GM20431 (cell line): Measurements from ENCODE around the gene CNTN2.

Experiments
- in situ Hi-C: fragments of 300-500 bp; cut with MseI, MboI; formaldehyde crosslinking; loops from one replicate; pipeline ENCODE4 v1.15.0; 2020; ENCODE audit warnings: low sequenced_read_pairs; ENCODE audit not compliant: unreplicated experiment

The CNTN2 gene

DNA sequence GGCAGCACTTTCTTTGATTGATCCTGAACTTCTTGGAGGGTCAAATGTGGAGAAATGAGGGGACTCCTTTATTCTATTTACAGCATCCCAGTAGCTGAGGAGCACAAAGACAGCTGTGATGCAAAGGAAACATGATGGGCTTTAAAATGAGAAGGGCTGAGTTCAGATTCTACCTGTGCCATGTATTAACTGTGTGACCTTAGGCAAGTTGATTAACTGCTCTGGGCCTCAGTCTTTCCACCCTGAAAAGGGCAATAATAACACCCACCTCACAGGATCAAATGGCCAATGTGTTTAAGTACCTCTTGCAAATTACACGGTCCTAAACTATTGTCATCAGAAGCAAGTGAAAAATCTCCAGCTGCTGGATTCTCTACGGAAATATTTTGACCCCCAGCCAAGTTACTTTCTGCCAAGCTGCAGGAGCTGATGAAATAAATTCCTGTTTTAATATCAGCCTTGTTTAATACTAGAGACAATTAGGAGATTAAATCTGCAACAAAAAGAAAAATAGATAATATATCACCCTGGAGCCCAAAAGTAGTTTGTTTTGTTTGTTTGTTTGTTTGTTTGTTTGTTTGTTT, 25.5 kb downstream of the CNTN2 start:
- in situ Hi-C loops, result no loop called here

DNA sequence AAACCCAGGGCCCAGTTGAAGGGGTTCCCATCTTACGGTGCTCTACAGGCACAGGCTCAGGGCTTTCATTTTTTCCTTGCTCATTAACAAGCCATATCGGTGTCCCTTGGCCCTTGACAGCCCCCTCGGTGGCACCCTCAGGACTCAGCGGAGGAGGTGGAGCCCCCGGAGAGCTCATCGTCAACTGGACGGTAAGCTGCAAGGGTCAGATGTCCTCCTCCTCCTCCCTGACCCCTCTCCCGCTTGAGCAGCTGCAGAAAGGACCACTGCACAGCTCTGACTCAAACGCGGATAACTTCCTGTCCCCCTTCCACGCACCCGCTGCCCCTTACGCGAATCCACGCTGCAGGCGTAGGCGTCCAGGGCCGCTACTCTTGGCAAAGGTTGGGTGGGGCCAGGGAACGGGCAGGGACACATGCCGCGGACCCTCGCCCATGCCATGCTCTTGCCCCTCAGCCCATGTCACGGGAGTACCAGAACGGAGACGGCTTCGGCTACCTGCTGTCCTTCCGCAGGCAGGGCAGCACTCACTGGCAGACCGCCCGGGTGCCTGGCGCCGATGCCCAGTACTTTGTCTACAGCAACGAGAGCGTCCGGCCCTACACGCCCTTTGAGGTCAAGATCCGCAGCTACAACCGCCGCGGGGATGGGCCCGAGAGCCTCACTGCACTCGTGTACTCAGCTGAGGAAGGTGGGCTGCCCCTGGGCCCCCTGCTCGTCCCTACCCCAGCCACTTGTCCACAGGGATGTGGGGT, 26.5 kb downstream of the CNTN2 start:
- in situ Hi-C loops, result no loop called here

DNA sequence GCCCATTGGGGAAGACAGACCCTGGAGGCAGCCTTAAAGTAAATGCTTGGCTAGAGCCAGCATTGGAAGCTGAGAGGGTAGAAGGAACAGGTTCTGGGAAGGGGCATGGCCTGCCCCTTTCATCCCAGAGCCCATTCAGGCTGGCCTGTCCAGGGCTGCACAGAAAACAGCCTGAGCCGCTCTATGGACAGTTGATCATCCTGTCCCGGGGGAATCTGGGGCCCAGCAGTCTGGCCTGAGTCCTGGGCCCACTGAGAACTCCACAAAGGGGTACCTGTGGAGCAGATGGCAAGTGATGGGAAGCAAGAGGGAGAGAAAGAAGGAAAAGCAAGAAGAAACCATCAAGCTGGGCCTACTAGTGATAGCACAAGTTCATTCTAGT, 28.0 kb downstream of the CNTN2 start:
- in situ Hi-C loops, result no loop called here

DNA sequence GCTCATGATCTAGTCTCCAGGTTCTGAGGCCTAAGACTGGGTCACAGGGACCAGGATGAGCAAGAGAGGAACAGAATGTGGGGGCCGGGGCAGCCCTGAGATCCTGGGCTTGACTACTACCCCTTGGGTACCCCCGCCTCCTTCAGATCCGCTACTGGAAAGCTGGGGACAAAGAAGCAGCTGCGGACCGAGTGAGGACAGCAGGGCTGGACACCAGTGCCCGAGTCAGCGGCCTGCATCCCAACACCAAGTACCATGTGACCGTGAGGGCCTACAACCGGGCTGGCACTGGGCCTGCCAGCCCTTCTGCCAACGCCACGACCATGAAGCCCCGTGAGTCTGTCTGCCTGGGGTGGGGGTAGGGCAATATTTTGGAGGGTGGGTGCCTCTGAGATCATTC, 28.8 kb downstream of the CNTN2 start:
- in situ Hi-C loops, result no loop called here

DNA sequence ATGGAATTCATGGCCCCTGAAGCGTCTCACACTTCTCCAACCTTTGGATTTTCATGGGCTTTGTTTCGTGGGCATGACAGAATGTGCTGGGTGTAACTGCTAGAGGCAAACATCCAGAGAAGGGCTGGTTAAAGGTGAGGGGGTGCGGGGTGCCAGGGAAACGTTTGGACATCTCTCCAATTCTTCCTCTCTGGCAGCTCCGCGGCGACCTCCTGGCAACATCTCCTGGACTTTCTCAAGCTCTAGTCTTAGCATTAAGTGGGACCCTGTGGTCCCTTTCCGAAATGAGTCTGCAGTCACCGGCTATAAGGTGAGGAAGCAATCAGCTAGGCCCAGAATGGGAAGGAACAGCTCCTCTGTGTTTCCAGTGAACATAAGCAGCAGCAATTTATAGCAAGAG, 29.3 kb downstream of the CNTN2 start:
- in situ Hi-C loops, result no loop called here

DNA sequence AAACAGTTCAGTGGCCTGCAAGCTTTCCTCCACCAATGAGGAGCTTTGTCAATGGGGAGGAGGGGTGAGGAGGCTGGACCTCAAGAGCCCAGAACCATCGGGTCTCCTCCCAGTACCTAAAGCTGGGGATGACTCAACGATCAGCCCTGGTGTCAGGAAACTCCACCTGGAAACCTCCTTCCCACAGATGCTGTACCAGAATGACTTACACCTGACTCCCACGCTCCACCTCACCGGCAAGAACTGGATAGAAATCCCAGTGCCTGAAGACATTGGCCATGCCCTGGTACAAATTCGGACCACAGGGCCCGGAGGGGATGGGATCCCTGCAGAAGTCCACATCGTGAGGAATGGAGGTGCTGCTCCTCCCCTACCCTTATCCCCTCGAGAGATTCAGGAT, 29.9 kb downstream of the CNTN2 start:
- in situ Hi-C loops, result no loop called here

DNA sequence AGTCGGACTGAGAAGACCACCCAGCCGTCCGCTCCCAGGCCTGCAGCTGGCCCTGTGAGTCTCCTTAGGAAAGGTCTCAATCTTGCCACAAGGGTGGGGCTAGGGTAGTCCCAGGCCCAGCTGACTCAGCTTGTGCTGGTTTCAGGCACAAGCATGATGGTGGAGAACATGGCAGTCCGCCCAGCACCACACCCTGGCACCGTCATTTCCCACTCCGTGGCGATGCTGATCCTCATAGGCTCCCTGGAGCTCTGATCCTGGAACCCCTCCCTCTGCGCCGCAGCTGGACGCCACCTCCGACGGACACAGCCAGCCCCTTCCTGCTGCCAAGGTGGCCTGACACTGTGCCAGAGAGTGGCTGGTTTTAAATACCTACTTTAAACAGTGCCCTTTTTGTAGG, 30.5 kb downstream of the CNTN2 start:
- in situ Hi-C loops, result no loop called here

DNA sequence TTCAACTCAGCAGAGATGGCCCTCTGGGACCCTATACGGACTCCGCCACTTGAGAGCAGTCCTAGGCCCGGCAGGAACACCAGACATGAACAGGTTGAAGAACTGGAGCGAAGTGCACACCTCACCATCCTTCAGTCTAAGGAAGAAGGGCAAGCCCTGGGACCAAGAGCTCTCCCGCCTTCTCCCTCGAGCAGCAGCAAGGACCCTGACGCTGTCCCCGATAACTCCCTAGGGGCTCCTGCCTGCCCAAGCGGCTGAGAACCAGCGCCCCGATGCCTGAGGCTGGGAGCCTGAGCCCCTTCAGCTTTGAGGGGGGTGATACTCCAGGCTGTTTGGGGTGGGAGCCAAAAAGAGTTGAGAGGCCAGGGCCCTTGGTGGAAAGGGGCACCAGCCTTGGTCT, 31.1 kb downstream of the CNTN2 start:
- in situ Hi-C loops, result no loop called here

DNA sequence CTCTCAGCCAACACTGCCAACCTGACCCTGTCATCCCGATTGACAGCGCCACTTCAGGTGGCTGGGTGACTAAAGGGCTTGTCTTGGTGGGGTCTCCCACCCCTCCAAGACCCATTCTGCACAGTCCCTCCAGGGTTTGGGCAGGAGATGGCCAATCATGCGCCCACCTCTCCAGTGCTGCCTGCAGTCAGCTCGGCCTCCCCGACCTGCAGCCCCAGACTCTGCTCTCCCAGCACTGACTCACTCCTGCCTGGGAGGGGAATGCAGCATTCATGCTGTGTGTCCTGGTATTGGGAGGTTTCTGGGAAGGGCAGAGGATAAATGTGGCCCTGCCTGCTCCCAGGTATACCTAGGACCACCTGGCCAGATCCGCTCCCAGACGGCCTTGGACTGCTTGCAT, 31.5 kb downstream of the CNTN2 start:
- in situ Hi-C loops, result no loop called here

DNA sequence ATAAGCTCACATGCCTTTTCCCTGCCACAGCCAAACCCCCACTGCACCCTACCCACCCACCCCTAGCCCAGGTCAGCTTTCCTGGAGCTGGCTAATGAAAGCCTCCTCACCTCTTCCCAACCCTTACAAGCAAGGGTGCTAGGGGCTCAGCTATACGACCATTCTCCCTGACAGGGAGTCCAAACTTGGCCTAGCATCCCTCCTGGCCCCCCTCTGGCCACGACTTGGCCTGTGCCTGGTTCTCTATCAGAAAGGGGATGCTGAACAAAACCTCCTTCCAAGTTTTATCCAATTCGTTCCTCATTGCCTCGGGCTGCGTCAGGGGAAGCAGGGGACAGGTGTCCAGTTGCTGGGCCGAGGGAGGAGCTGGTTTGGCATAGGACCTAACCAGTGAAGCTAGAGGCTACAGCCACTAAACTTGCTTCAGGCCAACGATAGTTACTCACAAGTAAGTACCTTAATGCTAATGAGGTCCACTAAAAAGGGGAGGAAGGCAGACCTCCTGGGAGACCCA, 32.7 kb downstream of the CNTN2 start:
- in situ Hi-C loops, result no loop called here

DNA sequence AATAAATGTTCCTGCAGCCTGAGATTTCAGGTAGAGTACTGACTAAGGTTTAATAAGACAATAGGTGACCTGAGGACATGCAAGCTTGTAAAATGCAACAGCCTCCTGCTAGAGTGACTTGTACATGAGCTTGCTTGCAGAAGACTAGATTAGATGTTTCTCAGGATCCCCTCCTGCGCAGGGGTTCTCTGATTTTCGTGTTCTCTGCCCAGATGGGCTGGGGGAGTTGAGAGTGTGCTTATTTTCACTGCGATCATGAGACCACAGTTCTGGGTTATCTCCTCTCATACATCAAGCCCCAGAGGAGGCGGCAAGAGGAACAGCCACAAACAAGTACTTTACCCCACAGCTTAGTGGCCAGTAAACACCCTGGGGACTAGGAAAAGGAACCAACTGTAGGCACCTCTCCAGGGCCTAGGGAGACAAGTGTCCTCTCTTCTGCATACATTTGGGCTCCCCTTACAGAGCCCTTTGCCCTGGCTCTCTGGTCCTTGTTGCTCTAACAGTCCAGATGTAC, 33.3 kb downstream of the CNTN2 start:
- in situ Hi-C loops, result no loop called here

DNA sequence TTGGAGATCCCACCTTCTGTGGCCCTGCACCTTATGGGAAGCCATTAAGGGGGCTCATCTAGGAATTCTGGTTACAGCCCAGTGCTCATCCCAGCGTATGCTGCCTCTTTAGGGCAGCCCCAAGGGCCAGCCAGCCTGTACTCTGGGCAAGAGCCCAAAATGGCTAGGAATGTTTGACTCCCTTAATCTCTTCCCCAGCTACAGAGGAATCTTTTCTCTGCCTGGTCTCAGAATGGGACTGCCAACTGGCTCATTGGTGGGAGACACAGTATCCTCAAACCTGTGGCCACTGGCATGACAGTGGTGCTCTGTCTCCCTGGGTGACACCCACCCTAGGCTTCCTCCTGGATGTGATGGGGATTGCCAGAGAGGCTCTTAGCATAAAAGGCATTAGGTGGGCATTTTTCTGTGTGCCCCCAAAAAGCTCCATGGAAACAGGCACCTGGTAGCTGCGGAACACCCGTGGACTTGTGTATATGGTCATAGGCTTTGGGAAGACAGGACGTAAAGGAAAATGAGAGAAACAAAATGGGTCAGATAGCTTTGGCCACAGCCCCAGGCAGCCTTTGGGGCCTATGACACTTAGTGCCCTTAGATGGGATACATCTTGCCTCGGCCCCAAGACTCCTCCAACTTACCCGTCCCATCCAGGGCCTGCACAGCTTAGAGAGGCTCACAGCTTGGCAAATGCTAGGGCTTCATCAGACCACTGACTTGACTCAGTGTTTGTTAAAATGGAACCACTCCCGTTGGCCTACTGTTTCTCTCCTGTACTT, 34.3 kb downstream of the CNTN2 start:
- in situ Hi-C loops, result no loop called here

DNA sequence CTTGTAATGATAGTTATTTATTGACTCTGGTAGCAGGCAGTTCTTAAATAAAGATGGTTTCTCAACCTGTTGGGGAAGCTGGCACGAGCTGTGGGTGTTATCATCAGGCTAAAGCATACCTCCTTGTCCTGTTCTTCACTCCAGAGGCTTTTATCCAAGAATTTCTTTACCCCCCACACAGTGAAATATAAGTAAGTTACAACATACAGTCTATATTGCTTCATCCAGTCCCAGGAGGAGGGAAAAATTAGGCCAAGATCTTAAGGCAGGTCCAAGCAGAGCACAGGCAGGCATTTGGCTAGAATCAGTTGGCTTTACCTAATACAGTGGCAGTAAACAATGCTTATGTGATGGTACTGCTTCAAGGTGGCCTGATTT, 34.9 kb downstream of the CNTN2 start:
- in situ Hi-C loops, result no loop called here

DNA sequence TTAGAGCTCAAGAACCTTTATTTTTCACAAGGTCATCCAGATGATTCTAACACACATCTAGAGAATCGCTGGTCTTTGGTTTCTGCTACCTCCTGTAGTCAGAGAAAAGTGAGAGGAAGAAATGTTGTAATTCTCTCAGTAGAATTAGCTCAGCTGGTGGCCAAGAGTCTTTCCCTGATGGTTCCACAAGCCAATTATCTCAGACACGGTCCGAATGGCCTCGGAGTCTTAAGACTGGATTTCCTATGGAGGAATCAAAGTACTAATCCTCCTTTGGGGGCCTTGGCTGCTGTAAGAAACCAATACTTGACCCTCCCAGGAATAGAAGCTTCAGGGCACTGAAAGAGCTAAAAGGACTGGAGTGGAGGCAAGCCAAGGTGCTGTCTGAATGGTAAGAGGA, 39.4 kb downstream of the CNTN2 start:
- in situ Hi-C loops, result no loop called here

DNA sequence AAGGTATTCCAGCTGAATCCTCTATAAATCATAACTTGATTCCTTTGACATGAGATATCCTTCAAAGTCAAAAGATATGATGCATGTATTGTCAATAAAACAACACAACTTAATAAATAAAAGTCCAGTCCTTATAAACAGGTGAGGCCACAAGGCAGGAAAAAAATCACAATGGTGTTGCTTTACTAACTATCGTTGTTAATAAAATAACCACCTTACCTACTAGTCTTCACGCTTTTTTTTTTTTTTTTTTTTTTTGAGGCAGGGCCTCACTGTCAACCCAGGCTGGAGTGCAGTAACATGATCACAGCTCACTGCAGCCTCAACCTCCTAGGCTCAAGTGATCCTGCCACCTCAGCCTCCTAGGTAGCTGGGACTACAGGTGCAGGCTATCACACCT, 41.3 kb downstream of the CNTN2 start, which contains the start of gene TMEM81:
TMEM81 (minus strand) TSS at position 101 of the 400 bp plus-strand sequence. CDS start 140 bp downstream, outside the sequence.
- in situ Hi-C loops, result no loop called here

DNA sequence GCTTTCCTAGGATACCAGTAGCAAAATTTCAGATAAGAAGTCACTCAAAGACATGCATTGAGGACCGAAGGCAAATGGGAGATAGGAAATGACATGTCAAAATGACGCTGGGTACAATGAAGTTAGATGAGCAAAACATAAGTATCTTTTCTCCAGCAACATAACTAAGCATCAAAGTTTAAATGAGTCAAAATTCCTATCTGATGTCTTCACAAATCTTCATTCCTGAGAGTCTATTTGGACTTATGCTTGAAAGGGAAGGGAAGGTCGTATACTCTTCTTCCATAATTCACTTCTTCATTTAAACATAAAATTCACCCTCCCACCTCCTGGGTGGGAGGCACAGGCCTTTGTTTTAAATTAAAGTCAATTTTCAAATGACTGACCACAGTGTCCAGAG, 45.3 kb downstream of the CNTN2 start:
- in situ Hi-C loops, result no loop called here

DNA sequence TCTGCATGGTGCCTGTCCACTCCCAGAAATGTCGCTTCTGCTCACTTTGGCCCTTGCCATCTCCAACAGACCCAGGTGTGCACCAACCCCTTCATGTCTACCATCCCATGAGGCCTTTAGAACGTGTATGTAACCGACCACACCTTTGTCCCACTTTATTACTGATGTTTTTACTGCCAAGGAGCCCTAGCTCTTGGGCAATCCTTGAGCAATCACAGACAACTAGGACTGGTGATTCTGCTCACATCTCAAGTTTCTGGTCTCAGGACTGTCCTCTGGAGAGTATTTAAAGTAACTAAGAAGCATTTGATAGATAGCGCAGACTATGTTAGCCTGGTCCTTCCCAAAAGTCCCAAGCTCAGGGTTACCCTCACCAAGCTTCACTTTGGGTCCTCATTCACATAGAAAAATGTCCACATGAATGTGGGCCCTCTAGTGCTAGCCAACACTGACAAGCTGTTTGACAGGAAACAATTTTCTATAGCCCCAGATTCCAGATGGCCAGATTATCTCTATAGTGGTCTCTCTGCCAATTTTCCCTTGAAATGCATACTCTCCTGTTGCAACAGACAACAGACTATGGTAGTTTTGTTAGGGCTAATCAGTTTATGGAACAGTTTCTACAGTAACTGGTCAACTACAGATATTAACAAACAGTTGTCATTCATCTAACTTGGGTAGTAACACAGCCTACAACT, 48.2 kb downstream of the CNTN2 start:
- in situ Hi-C loops, result no loop called here

DNA sequence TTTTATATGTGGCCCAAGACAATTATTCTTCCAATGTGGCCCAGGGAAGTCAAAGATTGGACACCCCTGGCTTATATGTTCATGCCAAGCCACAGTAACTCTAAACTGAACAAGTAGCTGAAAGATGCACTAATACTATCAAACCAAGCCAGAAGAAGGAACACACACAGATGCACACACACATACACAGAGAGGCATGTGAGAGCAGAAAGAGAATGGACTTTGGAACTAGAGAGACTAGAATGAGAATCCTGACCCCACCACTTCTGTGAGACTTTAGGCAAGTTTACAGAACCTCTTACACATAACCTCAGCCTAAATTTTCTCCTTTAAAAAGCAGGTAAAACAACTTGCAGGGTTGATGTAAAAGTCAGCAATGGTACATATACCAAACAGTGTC, 52.4 kb downstream of the CNTN2 start:
- in situ Hi-C loops, result no loop called here

DNA sequence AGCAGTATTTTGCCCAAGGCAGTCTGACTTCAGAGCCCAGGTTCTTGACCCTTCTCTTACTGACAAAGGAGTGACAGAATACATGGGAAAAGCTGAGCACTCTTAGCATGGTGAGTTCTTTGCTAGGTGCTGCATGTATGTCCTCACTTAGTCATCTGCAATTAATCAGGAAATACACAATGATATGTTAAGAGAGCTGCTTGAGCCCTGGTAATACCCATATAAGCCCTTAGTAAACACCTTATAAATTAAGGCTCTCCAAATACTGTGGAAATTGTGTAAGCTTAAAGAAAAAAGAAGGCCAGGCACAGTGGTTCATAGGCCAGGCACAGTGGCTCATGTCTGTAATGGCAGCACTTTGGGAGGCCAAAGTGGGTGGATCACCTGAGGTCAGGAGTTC, 55.2 kb downstream of the CNTN2 start:
- in situ Hi-C loops, result no loop called here

DNA sequence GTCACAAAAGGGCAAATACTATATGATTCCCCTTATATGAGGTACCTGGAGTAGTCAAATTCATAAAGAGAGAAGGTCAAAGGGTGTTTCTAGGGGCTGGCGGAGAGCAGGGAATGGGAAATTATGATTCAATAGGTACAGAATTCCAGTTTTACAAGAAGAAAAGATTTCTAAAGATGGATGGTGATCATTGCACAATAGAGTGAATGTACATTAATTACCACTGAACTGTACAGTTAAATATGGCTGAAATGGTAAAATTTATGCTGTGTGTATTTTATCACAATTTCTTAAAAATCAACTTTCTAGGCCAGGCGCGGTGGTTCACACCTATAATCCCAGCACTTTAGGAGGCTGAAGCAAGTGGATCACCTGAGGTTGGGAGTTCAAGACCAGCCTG, 59.4 kb downstream of the CNTN2 start:
- in situ Hi-C loops, result no loop called here
